Fibroblast of skin of left quadriceps (primary cell): ENCODE results near the gene EPHA7.

Experiments used
- DNase-seq, 2 experiments: peaks; one replicate each; pipeline ENCODE4 v3.0.0-alpha.2; 2013; ENCODE audit warnings: low read depth in 2 of 2

EPHA7 gene

DNA sequence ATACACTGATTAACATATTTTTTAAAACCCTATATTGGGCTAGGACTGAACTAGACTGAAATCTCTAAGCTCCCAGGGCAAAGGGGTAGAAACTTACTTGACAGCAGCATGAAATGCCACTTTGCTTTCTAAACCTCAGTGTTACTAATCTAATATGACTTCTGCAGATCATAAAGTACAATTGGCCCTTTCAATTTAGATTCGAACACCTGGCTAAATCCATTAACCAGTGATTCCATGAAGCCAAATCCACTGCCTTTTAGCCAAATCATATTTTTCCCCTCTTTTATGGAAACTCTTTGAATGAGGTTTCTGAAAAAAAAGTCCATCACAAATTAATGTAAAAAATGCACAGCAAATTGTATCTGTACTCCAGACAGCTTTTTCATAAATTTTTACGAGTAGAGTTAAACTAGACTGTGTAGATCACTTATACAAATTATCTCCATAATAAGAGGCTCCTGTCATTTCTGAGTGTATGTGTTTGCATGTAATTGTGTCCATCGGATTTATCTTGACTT lies 25.7 kb downstream of the EPHA7 start:
- DNase-seq, result no peak

DNA sequence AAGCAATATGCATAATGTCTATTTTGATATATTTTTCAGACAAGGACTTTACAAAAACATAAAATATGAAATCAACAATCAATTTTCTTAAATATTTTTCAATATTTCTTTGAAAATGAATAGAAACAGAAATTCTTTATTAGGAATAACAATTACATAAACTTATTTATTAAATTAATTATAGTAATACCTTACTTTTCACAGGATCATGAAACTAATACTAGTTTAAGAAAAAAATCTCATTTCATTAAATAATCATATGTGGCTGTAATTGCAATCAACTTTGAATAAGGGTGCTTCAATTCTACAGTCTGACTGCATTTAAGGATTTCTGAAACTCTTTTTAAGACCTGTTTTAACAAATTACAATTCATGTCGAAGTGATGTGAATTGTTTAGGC lies 26.6 kb downstream of the EPHA7 start:
- no peak for DNase-seq

DNA sequence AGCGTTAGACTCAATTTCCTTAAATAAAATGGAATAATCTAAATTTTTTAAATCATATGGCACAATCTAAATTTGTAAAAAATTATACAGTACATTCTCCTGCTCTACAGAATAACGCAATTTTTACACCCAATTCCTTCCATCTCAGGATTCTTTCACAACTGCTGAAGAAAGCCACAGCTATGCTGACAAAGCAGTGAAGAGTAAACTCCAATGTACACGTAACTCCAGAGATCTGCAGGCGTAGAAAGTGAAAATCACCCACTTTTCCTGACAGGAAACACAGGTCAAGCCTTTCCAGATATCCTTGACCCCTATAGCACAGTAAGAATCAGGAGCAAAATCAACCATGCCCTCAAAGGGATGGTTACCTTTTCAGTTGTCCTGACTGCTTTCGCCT lies 27.4 kb downstream of the EPHA7 start:
- DNase-seq, result no peak

DNA sequence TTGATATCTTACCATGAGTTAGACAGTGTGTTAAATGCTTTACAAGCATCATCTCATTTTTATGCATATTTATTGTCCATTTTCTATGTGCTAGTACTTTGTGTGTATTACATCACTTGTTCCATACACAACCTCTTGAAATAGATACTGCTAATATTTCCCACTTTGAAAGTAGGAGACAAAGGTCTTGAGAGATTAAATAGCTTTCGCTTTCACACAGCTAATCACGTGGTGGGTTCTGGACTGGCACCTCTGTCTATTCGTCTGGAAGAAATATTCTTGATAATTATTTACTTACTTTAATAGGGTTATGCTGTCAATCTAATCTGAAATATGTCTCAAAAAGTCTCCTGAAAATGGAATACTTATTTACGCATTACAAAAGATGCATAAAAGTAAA lies 30.2 kb downstream of the EPHA7 start:
- DNase-seq, result no peak

DNA sequence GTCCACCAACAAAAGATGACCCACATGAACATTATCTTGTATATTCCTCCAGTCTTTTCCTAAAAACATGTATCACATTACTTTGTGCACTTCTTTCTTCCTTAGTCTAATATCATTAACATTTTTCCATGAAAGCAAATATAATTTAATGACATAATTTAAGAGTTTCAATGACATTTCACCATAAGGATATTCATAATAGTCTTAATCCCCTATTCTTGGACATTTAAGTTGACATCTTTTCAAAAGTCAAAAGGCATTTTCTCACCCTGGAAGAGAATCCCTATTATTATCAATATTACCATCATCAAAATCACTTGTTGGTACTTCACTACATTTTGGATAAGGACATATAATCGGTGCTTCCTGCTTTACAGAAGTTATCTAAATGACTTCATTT lies 31.3 kb downstream of the EPHA7 start:
- no peak for DNase-seq

DNA sequence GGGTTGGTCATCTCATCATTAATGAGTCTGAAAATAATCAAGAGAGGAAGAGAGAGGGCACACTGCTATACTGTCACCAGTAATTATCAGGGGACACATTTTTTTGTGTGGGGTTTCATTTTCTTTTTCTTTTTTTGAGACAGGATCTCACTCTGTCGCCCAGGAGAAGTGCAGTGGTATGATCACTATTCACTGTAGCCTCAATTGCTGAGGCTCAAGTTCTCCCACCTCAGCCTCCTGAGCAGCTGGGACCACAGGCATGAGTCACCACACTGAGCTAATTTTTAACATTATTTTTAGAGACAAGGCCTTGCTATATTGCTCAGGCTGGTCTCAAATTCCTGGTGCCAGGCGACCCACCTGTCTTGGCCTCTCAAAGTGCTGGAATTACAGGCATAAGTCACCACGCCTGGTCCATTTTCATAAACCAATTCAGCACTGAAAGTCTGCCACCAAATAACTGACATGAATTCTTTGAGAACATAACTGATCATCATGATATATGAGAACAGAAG lies 43.3 kb downstream of the EPHA7 start:
- no peak for DNase-seq

DNA sequence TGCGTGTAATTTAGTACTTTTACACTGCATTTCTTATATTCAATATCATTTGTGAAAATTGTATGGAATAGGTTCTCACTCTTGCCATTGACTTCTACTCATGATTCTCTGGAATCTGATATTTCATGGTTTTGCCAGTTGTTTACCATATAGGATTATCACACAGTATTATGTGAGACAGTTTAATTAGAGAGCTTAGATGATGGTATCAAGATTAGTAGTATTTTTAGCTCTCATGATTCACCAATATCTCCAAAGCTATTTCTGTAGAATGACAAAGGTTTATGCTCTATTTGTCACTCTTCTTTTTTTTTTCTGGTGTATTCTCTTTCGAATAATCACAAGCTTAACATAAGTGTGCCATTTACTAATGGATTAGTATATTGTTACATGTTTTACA lies 45.9 kb downstream of the EPHA7 start:
- DNase-seq, result no peak

DNA sequence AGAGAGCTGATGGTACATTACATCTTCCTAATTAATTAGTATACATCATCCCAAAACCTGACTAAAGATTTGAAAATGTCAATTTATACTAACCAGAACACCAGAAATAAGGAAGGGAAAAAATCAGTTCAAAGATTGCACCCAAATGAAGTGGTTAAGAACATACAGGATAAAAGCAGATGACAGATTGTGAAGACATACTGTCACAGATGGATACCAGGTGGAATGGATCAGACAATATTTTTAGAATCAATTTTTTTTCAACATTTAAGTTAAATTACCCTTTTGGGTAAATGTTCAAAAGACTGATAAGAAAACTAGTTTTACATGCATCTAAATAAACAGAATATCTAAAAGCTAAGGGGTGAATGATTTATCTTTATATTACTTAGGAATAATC lies 47.6 kb downstream of the EPHA7 start:
- DNase-seq, result no peak

DNA sequence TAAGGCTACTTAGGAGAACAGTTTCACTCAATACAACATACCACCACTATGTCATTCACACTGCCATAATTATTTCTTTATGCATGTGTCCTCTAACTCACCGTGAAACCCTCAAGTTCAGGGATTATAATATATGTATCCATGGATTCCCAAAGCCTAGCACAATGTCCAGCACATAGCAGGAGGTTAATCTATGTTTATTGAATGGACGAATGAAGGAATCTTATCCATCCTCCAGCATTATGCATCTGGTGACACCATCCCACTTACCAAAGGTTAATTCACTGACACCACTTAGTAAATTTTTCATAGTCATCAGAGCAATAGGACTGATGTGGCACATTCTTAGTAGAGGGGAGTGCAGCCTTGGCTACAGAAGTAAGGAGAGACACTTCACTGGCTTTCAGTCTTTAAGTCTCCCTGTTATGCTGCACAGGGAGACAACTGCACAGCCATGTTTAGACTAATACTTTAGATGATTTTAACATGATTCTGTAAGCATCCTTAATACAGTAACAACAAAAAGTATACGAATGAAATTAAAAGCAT lies 49.7 kb downstream of the EPHA7 start:
- DNase-seq, result no peak

DNA sequence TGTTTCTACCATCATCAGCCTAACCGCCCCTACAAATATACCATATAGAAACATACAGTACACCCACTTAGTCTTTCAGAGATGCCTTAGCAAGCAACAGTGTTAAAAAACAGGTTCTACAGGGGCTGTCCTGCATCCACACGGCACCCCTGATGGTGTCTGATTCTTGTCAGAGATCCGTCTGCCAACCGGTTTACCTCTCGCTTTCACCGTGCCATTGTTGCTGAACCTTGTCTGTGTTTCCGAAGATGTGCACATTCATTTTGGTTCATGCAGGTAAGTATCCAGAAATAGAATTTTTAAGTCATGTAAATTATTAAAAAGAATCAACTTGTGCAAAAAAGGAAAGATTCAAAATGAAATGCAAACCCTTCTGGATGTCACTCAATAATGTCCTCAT lies 52.9 kb downstream of the EPHA7 start:
- no peak for DNase-seq

DNA sequence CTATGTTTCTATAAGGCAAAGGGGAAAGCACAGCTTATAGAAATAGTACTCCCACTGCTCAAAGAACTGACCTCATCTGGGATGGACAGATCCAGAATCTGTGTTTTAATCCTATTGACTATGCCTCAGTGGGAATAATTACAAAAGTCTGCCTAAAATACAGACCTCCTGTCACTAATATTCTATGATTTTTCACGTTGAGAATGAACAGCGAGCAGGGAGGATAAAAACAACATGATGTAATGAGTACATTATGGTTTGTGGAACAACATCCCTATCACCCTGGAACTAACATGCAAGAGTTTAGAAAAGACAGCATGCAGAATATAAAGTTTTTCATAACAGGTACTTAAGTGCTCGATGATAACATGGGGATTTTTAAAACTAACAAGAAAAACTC lies 53.9 kb downstream of the EPHA7 start:
- DNase-seq, result no peak

DNA sequence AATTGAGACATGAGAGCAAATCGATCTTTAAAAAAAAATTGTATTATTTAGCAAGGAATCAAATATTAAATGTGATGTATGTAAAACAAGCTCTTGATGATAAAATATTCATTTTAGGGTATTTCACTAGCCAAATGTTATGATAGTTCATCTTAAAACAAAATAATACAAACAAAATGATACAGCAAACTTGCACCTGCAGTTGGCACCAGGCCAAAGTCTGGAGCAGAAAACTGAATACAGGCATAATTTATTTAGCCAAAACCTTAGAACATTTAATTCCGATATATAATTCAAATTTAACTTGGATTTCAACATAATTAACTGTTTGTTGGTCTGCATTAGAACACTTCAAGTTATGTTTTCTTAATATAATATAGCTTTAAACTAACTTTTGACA lies 60.9 kb downstream of the EPHA7 start:
- DNase-seq, result no peak

DNA sequence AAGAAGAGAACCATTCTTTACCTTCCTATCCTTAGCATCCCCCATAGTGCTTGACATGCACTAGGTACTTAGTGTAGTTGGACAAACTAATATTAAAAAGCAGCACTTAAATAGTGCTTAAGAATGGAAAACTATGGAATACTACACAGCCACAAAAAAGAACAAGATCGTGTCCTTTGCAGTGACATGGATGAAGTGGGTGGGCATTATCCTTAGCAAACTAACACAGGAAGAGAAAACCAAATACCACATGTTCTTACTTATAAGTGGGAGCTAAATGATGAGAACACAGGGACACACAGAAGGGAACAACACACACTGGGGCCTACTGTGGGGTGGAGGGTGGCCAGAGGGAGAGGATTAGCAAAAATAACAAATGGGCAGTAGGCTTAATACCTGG lies 66.8 kb downstream of the EPHA7 start:
- no peak for DNase-seq

DNA sequence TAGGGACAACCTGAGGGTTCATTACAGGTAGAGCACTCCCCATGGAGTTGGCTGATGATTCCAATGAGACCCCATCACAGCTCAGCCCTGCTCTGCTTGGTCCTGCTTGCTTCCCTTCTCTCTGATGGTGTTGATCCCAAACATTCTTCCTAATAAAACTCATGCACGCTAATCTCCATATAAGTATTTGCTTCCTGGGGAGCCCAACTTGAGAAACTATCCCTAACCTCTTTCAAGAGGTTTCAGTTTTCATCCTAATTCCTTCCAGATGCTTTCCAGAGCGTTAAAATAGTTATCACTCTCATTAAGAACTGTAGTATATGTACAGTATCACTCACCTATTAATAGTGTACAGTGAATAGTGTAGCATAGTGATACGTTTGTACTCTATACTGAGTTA lies 68.1 kb downstream of the EPHA7 start:
- DNase-seq, result no peak

DNA sequence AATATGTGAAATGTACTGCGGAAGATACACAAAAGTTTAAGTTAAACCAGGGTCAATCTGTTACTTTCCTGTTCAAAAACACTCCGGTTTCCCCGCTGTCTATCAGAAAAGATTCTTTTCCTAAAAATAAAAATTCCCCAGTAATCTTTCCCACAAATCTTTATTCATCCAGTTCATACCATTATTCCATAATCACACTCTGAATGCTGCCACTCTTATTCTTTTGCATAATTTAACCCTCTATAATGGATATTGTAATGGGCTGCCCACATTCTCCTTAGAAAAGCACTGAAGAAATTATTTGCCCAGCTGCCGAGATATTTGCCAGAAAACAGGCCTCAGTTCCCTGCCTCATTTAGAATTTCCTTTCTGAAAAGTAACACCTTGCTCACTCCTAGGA lies 68.6 kb downstream of the EPHA7 start:
- DNase-seq, result no peak

DNA sequence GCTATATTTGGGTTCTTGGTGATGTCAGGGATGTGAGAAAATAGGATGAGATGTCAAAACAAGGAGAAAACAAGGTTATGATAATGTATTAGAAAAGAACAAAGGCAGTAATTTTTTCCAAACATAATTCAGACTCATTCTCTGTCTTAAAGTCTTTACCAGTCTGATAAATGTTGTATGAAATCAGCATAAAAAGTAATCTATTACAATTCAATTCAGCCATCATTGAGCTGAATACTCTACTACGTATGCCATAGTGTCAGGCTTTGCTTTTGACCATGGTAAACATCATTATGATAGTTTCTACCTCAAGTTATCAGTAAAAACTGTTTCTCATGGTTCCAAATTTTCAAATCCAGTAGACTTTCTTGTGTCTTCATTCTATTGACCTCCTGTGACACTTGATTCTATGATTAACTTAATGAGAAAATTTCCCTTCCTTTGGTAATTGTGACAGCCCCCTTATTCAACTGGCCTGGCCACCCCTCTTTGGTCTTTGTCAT lies 75.0 kb downstream of the EPHA7 start:
- DNase-seq, result no peak

DNA sequence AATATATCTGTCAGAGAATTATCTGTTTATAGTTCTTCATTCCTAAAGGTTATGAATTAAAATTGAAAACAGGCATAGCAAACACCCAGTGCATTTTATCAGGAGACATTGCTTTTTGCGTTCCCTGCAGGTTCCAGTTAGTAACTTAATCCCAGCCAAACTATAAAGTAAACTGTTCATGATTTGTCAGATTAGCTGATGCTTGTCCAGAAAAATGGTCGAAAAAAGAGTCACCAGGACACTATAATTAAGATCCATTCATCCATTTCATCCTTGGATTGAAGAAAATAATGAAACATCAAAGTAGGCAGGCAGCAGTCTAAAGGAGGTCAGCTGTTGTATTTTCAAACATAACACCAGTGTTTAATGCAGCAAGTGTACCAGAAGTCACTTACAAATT lies 75.9 kb downstream of the EPHA7 start:
- no peak for DNase-seq

DNA sequence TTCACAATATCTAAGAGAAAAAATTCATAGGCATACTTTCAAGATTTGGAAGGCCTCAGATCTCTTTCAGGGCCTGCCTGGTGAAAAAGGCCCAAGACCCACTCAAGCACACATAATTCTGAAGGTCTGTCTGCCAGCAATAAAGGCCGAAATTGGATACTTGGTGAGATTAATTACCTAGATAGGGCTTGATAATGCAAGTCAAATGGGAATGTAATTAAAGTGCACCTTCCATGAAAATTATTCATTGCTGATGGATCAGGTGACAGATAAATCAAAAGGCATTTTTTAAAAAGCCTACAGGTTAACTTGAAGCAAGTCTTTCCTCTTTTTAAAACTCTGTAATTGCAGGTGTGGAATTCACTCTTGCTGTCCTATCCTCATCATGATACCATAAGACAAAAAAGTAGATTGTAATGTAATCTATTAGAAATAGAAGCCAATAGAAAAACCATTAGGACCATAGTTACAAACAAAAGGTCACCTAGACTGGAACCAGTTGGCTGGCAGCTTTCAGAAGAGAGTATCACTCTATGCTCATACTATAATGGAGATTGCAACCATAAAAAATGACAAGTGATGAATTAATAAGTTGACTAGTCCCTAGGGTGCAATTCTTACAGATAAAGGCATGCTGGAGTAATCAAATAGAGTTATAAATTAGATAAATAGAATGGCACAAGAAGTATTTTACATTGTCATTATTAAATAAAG lies 77.3 kb downstream of the EPHA7 start:
- no peak for DNase-seq

DNA sequence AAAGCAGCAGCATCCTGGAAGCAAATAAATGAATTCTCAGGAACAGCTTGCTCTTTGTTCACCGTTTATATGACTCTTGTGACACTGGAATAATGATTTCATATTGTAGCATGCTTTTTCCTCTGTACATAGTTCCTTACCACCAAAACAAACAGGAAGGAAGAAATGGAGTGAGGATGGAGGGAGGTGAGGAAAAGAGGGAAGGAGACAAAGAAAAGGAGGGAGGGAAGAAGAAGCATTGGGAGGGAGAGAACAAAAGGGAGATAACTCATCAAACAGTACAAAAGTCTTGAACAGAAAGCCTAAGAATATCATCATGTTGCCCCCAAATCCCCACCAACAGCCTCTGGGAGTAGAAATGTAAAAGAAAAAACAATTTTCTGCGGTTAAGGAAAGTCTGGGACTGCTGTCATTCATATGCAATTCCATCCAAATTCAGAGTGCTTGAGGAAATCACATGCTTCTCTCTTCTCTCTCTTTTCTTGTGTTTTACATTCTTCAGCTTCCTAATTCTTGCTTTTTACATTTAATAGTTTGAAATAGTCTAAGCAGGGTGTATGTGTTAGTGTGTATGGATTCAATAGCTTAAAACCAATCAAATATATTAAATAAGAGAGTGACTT lies 81.5 kb downstream of the EPHA7 start:
- DNase-seq, result no peak

DNA sequence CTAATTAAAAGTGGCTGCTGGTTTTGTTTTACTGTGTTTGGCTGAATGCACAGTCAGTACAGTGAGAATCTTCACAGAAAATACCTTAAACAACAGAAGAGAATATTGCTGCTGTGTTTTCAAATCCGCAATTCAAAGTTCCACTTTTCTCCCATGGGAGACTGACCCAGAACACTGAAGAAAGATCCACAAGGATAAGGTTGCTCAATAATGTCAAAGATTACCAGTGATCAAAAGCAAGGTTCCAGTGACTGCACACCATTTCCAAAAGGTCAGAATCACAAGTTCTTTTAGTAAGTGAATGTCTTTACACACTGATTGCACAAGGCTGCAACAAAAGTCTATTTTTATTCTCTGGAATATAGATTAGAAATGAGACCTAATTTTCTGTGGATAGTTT lies 82.3 kb downstream of the EPHA7 start:
- DNase-seq, result no peak

DNA sequence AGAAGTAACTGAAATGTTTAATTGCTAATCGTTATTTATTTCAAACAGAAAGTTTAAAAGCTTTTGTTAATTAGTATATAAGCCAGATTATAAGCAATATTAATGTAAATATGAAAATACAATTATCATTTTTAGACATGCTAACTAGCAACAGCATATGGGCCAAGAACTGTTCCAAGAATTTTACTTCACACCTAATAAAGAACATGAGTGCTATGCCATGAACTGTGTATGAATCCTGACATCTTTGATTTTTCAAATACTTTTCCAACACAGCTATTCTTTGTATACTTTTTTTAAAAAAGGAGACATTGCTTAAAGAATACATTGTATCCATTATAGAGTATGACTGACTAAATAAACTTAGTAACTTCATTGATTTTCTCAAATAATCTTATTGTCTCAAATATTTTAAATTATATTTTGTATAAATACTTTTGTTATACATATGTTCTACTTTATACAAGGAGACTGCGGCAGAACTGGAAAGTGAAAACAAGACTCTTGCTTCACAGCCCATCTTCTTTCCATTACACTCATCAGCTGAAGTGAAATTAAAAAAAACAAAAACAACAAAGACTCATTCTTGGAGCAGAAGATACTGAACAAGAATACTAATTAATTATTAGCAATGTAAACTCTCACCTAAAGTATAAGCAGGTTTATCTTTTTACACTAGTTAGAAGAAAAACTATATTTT lies 89.9 kb downstream of the EPHA7 start:
- no peak for DNase-seq

DNA sequence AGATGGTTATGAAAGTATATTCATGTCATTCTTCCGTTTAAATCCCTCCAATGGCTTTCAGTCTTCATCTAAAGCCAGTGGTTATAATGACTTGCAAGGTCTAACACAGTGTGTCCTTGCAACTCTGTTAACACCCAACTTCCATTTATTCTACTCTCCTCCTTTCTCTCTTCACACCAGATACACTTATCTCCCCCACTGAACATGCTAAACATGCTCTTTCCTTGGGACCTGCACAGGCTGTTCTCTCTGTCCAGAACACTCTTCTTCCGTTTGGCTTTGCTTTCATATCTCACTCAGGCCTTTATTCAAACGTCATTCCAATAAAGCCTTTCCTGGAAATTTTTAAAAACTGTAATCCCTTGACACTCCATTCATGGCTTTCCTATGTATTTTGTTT lies 91.5 kb downstream of the EPHA7 start:
- no peak for DNase-seq
